VCaP (cell line): ENCODE results near the gene FNDC11.
A peak's percentile ranks its signal among the peaks of the same experiment; 100 is the strongest.

Experiments
- H3K27ac ChIP-seq: fragments of 450-650 bp; 2 replicates; pipeline ENCODE4 v1.5.1; 2017
- TF ChIP-seq, protein P1 (sequence below): fragments of 450-650 bp; conservative IDR thresholded peaks from 2 replicates; pipeline ENCODE4 v1.5.1; 2017; ENCODE audit warnings: mild to moderate bottlenecking, moderate library complexity

The FNDC11 gene

GRCh38 chr20:63592661-63593060 lies 38.7 kb downstream of the FNDC11 start:
- H3K27ac ChIP-seq = peak overlapping the region; percentile 95
- TF ChIP-seq, protein P1, sequence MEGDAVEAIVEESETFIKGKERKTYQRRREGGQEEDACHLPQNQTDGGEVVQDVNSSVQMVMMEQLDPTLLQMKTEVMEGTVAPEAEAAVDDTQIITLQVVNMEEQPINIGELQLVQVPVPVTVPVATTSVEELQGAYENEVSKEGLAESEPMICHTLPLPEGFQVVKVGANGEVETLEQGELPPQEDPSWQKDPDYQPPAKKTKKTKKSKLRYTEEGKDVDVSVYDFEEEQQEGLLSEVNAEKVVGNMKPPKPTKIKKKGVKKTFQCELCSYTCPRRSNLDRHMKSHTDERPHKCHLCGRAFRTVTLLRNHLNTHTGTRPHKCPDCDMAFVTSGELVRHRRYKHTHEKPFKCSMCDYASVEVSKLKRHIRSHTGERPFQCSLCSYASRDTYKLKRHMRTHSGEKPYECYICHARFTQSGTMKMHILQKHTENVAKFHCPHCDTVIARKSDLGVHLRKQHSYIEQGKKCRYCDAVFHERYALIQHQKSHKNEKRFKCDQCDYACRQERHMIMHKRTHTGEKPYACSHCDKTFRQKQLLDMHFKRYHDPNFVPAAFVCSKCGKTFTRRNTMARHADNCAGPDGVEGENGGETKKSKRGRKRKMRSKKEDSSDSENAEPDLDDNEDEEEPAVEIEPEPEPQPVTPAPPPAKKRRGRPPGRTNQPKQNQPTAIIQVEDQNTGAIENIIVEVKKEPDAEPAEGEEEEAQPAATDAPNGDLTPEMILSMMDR = no peak

DNA sequence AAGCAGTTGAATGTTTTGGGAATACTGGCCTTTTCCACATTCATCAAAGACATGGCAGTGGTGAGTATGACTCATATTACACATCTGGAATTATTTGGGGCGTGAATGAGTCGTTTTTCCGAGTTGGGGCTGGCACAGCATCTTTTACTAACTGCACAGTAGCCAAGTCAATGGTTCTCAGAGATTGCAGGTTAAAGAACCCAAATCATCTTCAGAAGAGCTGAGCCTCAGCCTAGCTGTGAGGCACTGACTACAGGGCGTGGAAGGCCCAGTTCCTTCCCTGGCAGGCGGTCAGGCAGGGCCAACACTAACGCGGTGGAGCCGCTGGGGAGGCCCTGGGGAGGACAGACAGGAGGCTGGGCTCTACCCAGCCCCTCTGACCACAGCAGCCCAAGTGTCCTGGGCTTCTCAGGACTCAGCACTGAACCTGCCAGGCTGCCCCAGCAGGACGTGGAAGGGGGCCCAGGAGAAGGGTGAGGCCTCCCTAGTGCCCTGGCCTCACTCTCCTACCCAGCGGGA lies 40.1 kb downstream of the FNDC11 start:
- TF ChIP-seq, protein P1 = no peak
- H3K27ac ChIP-seq = no peak overlapping the region

GRCh38 chr20:63595416-63596127 lies 41.6 kb downstream of the FNDC11 start:
- TF ChIP-seq, protein P1 = no peak
- H3K27ac ChIP-seq = no peak overlapping the region

DNA sequence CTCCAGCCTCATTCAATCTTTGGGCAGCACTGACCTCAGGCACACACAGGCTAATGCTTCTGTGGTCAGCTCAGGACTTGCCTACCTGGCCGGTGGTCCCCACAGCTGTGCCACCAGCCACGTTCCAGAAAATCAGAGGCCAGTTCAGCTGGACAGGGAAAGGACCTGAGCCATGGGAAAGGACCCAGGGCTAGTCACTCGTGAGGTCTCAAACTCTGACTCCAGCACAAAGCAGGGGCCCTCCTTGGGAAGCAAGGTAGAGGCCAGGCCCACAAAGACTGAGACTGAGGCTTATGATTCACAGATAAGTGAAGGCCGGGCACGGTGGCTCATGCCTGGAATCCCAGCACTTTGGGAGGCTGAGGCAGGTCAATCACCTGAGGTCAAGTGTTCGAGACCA lies 42.5 kb downstream of the FNDC11 start:
- no peak overlapping the region for H3K27ac ChIP-seq
- TF ChIP-seq, protein P1 = no peak

- TF ChIP-seq, protein P1 = no peak
- no peak overlapping the region; the same call in 1 of the 2 replicates for H3K27ac ChIP-seq
Measured at GRCh38 chr20:63597651-63598478, 43.9 kb downstream of the FNDC11 start.

DNA sequence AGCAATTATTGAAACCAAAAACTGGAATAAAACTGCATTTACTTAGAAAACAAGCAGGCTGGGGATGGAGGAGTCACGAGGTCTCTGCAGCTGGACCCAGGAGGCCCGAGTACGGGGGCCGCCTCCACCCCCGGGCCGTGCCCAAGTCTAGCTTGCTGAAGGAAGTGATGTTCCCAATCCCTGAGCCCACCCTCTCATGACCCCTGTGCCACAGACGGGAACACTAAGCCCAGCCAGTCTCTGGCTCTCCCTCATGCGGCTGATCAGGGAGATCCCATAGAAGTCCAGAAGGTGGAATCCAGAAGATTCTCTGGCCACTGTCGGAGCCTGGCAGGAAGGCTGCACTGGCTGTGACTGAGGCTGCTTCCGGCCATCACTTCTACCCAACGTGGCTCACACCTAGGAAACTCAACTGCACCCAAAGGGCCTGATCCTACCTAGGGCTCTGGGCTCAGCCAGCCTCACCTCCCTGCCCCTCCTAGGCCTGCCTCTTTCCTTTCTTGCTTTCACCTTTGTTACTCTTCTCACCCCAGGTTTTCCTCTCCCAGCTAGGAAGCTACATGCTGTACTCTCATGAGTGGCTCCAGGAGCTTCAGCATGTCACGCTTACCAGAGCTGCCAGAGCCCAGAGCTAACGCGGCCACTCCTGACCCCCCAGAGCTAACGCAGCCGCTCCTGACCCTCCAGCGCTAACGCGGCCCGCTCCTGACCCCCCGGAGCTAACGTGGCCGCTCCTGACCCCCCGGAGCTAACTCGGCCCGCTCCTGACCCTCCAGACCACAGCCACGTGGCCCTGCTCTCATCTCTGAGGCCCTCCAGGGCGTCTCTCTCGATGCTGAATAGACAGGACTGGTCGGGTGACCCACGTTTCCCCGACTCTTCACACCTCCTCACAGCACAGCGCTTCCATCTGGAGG lies 44.8 kb downstream of the FNDC11 start:
- TF ChIP-seq, protein P1 = no peak
- no peak overlapping the region; the same call in 1 of the 2 replicates for H3K27ac ChIP-seq
